Upper lobe of left lung (tissue), 4 donors: ENCODE data around the gene BTN3A1.
"Not testable (repeated sequence)": the region's sequence is repeated elsewhere in the genome, so short reads cannot be mapped to it uniquely, and the experiment has no call there.

Source experiments
- POLR2AphosphoS5 ChIP-seq, 2 donors: sonication (generic); formaldehyde crosslinking; IDR thresholded peaks; one replicate each; pipeline ENCODE4 v1.5.1; 2017; ENCODE audit warnings: antibody characterized with exemption in 2 of 2
- TF ChIP-seq, protein P1 (sequence below), 6 experiments: fragments of 450-650 bp in 4 of 6; fragments of 200-600 bp in 2 of 6; sonication (generic) in 2 of 6; IDR thresholded peaks; one replicate each; pipeline ENCODE4 v1.5.1; 2016 to 2019; ENCODE audit warnings: antibody characterized with exemption in 6 of 6

DNA sequence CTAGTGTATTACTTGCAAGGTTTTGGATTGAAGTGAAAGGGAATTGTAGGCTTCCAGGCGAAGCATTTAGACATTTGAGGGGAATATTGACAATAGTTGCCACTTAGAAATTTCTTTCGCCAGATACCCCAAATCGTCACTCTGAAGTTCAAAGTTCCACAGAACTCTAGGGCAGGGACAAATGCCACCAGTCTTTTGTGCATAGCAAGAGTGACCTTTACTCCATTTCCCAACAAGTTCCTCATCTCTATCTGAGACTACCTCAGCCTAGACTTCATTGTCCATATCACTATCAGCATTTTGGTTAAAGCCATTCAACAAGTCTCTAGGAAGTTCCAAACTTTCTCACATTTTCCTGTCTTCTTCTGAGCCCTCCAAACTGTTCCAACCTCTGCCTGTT, 16.7 kb downstream of the BTN3A1 start:
- TF ChIP-seq POLR2AphosphoS5 (IDR thresholded peaks at IDR 0.05) = not testable (repeated sequence)
- TF ChIP-seq, protein P1, sequence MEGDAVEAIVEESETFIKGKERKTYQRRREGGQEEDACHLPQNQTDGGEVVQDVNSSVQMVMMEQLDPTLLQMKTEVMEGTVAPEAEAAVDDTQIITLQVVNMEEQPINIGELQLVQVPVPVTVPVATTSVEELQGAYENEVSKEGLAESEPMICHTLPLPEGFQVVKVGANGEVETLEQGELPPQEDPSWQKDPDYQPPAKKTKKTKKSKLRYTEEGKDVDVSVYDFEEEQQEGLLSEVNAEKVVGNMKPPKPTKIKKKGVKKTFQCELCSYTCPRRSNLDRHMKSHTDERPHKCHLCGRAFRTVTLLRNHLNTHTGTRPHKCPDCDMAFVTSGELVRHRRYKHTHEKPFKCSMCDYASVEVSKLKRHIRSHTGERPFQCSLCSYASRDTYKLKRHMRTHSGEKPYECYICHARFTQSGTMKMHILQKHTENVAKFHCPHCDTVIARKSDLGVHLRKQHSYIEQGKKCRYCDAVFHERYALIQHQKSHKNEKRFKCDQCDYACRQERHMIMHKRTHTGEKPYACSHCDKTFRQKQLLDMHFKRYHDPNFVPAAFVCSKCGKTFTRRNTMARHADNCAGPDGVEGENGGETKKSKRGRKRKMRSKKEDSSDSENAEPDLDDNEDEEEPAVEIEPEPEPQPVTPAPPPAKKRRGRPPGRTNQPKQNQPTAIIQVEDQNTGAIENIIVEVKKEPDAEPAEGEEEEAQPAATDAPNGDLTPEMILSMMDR (IDR thresholded peaks at IDR 0.05) = not testable (repeated sequence)
